Retina (tissue), 1 donor: ENCODE measurements around the gene DNAJC3.
A peak's percentile ranks its signal among the peaks of the same experiment; 100 is the strongest.
"Not testable (repeated sequence)": the region's sequence is repeated elsewhere in the genome, so short reads cannot be mapped to it uniquely, and the experiment has no call there.

ENCODE experiments used
- DNase-seq: peaks from one replicate; pipeline ENCODE4 v3.0.0-alpha.2; 2016

The DNAJC3 gene

DNA sequence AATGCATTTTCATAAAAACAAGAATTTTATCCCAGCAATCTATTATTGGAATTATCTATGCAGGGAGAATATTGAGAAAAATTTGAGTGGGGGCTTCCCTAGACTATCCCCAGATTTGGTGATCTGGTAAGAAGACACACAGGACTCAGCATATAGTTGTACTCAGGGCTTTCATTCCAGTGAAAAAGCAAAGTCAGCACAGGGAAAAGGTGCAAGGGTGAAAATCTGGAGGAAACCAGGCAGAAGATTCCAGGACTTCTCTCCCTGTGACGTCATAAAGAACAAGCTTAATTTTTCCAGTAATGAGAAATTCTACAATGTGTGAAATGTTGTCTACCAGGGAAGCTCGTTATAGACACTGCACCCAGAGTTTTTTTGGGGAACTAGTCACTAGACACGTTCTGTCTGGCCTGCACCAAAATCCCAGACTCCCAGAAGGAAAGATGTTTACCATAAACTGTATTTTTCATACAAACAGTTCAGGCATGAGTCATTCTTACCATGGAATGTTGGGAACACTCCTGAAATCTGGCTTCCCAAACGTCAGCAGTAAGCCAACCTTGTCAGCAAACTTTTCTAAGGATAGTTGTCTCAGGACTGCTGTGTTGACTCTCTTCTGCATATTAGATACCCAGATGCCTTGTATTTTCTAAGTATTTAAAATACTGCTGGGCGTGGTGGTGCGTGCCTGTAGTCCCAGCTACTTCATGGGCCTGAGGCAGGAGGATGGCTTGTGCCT lies 107.4 kb downstream of the DNAJC3 start:
- DNase-seq: no peak

DNA sequence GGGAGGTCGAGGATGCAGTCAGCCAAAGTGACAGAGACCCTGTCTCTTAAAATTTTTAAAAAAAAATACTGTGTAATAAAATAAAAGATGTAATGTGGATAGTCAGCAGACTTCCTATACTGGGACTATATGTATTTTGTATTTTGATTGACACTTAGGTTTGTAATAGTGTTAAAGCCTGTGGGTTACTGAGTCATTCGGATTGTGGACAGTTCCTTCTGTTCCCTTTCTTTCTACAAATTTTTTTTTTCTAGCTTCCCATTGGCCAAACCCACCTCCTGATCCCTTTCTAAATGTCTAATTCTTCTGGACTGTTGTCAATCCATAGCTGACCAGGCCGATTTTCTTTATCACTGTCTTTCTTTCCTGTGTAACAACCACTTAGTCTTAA lies 108.0 kb downstream of the DNAJC3 start:
- DNase-seq: no peak

DNA sequence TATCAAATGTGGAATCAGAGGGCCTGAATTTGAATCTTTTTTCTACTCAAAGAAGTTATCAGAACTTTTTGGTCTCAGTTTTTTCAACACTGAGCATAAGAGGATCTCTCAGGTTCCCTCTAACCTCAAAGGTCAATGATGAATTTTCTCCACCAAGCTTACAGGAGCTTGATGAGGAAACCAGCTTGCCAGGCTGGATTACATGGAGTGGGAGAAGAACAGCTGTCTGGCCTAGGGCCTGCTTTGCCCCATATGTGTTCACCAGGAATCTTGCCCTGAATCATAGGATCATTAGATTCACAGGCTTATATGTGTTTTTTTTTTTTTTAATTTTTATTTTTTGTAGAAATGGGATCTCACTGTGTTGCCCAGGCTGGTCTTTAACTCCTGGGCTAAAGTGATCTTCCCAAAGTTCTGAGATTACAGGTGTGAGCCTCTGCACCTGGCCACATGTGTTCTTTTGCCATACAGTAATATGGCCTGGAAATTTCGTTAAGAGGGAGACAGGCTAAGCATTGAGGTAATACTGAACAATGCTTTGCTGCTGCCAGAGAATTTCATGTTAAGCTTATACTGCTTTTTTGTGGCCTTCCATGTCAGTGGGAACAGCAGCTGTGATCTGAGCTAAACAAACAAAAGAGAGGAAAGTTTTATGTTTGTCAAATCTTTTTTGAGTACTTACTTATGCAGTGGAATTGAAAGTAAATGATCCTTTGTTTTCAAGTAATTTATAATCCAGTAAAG lies 110.6 kb downstream of the DNAJC3 start:
- no peak for DNase-seq

DNA sequence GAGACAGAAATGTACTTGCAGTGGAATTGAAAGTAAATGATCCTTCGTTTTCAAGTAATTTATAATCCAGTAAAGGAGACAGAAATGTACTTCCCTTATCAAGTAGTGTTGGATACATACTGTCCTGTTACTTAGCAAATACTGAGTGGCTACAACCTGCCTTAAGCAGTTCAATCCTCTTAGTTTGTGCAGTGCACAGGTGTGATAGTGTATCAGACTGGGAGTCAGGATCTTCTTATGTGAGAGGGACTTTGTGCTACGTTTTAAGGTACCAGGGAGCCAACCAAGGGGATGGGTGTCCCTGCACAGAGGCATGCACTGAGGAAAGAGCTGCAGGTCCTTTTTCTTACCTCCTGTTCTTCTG lies 111.1 kb downstream of the DNAJC3 start:
- no peak for DNase-seq

DNA sequence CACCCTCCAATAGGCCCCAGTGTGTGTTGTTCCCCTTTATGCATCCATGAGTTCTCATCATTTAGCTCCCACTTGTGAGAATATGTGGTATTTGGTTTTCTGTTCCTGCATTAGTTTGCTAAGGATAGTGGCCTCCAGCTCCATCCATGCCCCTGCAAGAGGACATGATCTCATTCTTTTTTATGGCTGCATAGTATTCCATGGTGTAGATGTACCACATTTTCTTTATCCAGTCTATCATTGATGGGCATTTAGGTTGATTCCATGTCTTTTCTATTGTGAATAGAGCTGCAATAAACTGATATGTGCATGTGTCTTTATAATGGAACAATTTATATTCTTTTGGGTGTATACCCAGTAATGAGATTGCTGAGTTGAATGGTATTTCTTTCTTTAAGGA lies 112.4 kb downstream of the DNAJC3 start:
- not testable (repeated sequence) for DNase-seq

DNA sequence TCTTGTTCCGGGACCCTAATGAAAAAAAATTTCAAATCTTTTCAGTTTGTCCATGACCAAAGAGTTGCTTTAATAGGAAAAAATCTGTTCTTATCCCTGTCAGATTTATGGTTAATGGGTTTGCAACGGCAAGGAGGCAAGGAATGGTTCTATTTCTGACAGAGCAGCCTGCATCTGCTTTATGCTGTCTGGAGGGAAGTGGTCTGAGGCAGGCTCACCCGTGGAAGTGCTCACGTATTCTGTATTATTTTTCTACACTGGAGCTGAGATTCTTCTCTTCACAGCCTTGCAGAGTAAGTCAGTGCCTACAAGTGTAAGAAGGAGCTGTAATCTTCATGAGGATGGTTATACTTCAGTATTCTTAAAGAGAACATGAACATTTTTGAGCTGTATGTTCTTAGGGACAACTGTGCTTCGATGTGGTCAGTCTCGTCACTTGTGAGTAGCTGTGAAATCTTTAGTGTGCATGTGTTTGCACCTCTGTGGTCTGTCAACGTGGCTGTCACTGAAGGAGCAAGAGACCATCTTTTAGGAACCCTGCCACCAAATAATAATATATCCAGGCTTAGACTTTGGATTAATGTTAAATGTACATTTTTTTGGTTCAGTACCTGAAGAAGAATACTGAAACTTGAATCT lies 114.3 kb downstream of the DNAJC3 start:
- no peak for DNase-seq

DNA sequence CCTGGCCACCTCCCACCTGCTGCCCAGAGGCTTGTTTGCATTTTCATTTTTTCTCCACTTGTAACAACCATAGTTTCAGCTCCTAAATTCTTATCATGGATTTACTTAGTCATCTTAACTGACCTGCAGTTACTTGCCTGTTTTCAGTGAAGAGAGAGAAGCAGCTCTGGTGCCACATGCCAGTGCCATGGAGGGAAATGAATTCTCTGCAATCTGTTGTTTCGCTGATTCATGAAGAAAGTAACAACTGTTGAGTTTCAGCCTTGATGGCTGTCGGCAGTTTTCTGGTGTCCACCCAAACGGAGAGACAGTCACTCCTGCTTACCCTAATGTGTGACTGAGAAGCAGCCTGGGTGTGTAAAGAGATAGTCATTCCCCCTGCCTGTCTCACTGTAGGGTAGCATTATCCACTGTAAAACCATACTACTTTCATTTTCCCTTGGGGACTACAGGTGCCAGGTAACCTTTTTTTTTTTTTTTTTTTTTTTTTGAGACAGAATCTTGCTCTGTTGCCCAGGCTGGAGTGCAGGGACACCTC lies 116.1 kb downstream of the DNAJC3 start:
- DNase-seq: no peak

DNA sequence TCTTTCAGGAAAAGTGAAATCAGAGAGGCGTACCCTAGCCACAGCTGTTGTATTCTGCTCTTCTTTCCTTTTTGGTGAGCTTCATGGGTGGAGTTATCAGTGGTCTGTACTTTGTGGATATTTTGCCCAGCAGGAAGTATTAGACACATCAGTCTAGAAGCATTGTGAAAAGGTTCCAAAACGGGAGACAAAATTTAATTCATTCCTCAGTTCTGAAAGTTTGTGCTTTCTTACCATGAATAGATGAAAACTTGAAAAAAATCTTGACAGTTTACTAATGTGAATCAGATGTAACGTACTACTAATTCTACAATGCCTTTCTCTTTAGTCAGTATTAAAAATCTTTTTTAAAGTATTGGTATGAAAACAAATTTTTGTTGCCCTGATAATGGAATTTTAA lies 116.8 kb downstream of the DNAJC3 start:
- no peak for DNase-seq

DNA sequence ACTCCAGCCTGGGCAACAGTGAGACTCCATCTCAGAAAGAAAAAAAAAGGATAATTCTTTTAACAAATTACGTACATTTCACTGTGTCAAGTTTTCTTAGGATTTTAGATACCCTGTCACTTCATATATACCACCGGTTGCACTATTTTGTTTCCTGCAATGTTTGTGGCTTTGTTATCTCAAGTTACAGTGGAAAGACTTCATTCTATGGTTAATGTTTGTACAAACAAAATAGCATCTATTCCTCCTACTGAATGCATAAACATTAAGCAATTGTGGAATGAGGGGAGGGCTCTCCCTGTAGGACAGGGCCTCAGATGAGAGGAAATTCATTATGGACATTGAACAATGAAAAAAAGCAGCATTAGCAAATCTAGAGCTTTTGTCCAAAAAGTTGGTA lies 120.1 kb downstream of the DNAJC3 start:
- DNase-seq: no peak

DNA sequence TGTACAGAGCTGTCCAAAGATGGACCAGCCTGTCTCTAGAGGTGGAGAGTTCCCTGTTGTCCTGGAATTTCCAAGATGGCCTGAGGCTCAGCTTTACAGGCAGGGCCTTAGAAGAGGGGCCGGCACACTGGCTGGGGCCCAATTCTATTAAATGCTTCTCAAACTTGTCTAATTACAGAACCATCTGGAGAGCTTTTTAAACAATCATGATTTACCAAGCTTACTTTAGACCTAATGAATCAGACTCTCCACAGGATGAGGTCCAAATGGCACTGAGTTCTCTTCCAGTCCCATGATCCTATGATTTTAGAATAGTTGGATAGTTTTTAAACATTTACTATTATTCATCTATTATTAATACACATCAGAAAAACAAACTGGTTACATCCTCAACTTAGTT lies 123.5 kb downstream of the DNAJC3 start:
- no peak for DNase-seq

DNA sequence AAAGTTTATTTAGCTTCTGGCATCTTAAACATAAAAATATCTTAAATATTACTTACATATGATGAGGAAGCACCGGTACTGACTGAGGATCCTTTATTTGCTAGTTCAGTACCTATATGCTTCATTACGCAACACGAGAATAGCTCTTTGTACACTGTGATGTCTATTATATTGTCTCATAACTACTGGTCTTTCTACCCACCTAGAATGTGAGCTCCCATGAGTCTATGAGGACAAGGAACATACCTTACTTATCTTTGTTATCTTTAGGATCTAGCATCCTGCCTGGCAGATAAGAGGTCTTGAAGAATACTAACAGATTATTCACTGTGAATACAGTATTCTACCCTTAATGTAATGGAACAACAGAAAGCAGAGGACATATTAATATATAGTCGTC lies 124.9 kb downstream of the DNAJC3 start:
- DNase-seq: no peak

DNA sequence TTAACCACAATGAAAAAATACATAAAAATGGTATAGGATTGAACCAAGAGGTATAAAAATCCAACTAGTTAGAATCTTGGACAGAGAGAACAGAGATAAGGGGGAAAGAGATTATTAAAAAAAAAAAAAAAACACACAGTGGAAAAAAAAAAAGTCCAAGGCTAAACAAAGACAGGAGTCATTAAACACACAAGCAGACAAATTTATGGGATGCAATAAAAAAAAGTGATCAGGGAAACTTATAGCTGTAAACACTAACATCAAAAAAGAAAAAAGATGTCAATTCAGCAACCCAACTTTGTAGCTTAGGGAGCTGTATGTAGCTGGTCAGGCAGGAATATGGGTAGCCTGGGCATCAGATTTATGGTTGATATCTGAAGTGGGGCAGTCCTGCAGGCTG lies 129.0 kb downstream of the DNAJC3 start:
- no peak for DNase-seq

DNA sequence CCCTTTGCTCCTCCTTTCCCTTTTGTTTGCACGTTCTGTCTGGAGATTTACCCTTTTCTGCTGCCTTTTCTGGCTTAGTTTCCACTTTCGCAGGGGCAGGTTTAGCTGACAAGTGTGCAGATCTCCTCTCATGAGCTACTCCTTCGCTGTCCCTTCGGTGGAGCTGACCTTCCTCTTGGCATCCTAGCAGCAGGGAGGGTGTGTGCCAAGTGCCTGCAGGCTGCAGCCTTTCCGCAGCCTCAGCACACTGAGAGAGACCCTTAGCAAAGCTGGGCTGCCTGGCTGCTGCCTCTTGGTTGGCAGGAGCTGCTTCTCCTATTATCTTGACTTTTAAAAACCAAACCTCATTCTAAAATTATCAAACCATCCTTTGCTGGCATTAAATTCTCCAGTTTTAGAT lies 132.5 kb downstream of the DNAJC3 start:
- DNase-seq: no peak

DNA sequence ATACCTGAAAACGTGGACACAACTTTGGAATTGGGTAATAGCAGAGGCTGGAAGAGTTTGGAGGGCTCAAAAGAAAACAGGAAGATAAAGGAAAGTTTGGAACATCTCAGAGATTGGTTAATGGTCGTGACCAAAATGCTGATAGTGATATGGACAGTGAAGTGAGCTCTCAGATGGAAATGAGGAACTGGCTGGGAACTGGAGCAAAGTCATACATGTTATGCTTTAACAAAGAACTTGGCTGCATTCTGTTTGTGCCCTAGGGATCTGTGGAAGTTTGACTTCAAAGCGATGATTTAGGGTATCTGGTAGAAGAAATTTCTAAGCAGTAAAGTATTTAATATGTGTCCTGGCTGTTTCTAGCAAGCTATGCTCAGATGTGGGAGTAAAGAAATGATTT lies 136.2 kb downstream of the DNAJC3 start:
- no peak for DNase-seq

DNA sequence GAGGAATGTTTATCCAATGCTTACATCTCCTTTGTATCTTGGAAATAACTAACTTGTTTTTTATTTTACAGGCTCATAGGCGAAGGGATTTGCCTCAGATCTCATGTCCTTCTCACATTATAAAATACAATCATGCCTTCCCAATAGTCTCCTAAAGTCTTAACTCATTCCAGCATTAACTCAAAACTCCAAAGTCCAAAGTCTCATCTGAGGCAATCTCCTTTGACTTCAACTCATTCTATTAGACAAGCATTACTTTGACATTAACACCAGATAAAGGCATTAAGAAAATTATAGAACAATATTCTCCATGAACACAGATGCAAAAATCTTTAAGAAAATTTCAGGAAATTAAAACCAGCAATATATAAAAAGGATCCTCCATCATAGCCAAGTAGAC lies 137.6 kb downstream of the DNAJC3 start:
- no peak for DNase-seq

DNA sequence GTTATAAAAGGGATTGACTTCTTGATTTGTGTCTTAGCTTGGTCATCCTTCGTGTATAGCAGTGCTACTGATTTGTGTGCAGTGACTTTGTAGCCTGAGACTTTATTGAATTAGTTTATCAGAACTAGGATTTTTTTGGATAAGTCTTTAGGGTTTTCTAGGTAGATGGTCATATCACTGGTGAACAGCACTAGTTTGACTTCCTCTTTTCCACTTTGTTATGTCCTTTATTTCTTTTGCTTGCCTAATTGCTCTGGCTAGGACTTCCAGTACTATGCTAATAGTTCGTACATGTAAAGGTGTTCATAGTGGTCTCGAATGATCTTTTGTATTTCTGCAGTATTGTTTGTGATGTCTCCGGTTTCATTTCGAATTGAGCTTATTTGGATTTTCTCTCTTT lies 145.4 kb downstream of the DNAJC3 start:
- no peak for DNase-seq

DNA sequence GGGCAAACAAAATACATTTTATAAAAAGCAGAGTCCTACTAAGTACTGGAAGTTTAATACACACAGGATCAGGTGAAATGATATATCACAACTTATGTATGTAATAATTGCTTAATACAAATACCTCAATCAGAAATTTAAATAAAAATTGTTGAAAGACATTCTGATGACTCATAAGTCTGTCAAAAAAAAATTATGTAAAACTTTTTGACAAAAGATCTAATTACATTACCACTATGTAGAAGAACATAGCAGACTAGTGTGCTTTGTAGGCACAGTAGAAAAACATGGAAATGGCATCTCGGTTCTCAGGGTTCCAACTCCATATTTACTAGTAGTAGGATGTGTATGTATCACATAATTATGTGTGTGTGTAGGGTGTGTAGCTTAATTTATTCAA lies 156.2 kb downstream of the DNAJC3 start:
- DNase-seq: no peak

DNA sequence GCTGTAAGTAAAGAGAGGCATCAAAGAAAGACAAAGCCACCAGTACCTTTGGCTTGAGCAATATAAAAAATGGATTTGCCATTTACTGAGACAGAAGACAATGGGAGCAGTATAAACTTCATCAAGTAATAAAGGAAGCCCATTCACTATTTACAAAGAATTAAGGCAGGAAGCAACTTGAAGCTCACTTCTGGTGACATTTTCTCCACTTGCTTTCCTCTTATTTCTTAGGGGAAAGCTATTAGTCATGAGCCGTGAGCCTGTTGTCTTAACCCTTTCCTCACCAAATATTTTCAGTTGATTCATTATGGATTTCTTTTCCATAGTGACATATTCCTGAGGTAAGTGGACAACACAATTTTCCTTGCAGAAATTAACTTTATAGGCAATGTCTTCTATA lies 156.8 kb downstream of the DNAJC3 start:
- peak; percentile 9 for DNase-seq

DNA sequence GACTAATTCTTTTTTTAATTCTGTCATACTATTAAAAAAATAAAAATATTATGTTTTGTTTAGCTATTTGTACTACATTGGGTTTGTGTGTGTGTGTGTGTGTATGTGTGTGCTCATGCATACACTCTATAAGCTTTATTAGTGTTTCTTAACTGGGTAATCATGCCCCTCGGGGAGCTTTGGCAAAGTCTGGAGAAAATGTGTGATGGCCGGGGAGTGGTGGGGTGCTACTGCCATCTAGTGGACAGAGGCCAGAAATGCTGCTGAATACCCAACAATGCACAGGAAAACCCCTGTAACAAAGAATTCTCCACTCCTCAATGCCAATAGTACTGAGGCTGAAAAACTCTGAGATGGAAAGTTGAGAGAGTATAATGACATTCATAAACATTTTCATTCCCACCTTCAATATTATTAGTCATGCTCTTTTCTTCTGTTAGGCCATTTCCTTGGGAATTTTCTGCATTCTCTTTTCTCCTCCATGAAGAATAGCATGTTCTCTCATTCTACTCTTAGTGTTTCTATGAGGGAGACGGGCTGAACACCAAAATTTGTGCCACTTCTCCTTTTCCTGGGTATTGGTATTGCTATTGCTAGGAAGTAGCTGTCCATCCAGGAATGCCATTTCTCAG lies 157.3 kb downstream of the DNAJC3 start:
- DNase-seq: peak; percentile 82

DNA sequence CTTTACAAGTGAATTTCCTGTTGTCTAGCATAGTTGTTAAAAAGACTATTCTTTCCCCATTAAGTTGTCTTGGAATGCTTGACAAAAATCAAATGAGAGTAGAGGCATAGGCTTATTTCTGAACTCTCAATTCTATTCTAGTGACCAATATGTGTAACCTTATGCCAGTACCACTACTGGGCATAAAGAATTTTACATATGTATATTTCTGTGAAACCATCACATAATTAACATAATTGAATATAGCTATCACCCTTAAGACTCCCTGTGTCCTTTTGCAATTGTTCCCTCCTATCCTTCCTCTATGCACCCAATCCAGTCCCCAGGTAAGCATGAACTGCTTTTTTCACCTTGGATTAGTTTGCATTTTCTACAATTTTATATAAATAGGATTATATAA lies 165.0 kb downstream of the DNAJC3 start:
- DNase-seq: no peak

DNA sequence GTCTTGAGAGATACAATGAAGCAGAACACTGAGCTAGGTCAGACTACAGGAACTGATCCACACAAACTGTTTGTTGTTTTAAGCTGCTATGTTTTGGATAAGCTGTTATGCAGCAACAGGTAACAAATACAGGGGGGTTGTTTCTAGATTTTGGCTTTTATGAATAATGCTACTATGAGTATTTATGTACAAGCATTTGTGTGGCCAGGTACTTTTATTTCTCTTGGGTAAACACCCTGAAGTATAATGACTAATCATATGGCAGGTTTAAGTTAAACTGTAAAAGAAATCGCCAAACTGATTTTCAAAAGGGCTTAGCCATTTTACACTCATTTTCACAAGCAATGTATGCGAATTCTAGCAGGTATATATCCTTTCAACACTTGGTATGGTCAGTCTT lies 166.0 kb downstream of the DNAJC3 start:
- DNase-seq: no peak
